Endometrial microvascular endothelial cells (primary cell): ENCODE data around the gene ZBTB20. TPM values are rescaled to one million over a fixed set of nuclear protein-coding genes. Genes with fewer than 3 reads are reported as not detected.

ENCODE experiments used
- in situ Hi-C: cut with HindIII; loops from 2 replicates; pipeline ENCODE4 v1.10.0; 2017; ENCODE audit warnings: low sequenced_read_pairs, low pct_unique_long_range_greater_than_20kb; ENCODE audit errors: inconsistent ontology term
- total RNA-seq: library from RNA; depleted of rRNA; stranded (reverse); fragments of >200 nt; gene quantifications from one replicate; pipeline ENCODE4 v1.2.3, GENCODE V29; 2015; ENCODE audit errors: inconsistent ontology term

The ZBTB20 gene
- total RNA-seq, 1 donor from 2014 or later = 6.2 TPM

DNA sequence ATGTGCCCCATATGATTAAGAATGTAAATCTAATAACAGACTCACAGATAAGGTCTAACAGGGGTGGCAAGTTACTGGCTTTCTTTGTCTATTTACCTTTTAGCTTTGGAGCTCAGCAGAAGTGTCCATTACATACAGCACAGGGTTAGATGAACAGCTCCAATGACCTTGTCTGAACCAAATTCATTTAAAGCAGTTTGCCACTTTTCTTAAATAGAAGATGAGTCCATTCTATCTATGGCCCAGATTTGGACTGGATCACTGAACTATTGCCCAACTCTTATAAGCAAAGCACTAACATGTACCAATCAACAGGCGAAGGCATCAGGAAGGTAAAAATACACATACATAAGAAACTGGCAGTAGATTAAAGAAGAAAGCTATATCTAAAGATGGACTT lies 638.9 kb downstream of the ZBTB20 start:
- in situ Hi-C loops = no loop called here

DNA sequence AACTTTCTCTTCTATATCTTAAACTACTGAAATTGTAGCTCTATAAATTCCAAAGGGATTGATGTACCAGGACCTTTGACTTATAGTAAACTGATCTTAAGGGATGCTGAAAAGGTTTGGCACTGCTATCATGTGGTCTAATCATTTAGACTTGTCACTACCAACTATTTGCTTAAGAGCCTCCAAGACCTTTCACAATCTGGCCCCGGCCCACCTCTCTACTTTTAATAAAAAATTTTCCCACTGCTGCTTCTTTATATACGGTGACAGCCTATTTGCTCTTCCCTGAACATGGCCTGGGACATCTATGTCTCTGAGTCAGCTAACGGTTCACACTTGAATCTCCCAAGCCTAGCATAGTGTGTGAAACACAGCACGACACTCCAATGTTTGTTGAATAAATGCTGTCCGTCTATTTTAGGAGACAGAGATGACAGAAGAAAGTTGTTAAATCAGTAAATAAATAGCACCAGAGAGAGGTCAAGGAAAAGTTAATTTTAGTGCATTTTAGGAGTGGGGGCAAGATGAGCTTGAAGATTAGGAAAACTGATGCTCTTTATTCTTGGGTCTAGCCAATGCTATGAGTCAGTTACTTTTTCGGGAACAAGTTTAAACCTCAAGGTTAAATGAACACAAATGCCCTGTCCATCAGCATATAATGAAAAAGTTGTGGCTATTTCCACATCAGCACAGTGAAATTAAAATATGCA lies 640.3 kb downstream of the ZBTB20 start:
- in situ Hi-C loops = no loop called here

DNA sequence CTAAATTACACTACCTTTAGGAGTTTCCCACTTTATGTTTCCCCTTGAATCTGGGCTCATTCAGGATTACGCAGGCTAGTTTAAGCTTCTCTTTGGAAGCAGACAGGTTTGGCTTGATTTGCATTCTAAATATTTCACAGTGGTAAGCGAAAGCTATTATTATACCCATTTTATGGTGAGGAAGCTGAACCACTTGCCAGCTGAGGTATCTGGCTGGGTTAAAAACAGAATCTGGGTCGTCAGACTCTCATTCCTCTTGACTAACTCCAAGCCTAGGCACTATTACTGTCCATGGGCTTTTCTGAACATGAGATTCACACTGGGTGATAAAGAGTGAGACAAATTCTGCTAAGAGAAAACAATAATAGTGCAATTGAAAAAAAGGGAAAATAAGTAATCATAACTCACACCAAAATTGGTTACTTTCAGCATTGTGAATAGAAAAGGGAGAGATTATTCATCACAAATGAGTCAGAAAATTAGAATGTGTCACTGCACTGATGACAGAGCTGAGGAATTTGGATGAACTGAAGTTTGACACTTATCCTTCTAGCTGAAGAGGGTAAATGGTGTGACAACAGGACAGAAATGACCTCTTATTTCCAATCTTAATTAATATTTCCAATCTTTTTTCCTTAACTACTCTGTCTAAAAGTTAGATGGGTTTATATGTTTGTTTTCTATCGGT lies 642.0 kb downstream of the ZBTB20 start:
- in situ Hi-C loops = no loop called here

DNA sequence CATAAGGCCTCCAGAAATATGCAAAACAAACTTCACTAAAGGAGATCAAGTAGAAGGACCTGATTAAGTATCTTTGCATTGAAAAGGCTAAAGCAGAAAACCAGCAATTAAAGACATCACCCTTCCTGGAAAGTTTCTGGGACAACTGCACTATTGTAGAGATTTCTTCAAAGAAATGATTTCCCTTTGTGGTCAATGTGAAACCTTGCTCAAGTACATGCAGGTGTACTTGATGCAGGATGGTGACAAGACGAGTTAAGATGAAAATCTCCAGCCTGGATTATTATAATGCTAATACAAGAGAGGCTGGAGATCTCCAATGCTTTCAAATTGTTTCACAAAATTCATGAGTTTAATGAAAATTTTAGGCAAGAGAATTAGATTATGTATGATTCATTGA lies 644.9 kb downstream of the ZBTB20 start:
- in situ Hi-C loops = no loop called here

DNA sequence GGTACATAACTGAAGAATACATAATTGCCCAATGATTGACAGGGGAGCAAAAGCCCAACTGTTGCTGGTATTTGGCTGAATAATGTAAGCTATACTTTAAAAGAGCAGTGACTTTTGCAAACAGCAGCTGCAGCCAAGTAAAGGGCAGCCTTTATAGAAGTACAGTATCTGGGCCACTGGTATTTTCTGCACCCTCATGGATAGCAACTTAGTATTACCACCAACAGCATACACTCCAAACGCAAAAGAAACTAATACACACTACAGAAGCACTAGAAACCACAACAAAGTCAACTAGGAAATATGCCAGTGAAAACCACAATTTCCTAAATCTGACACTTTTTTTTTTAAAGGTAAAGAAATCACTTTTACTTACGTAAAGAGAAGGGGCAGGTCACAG lies 647.1 kb downstream of the ZBTB20 start:
- in situ Hi-C loops = no loop called here

DNA sequence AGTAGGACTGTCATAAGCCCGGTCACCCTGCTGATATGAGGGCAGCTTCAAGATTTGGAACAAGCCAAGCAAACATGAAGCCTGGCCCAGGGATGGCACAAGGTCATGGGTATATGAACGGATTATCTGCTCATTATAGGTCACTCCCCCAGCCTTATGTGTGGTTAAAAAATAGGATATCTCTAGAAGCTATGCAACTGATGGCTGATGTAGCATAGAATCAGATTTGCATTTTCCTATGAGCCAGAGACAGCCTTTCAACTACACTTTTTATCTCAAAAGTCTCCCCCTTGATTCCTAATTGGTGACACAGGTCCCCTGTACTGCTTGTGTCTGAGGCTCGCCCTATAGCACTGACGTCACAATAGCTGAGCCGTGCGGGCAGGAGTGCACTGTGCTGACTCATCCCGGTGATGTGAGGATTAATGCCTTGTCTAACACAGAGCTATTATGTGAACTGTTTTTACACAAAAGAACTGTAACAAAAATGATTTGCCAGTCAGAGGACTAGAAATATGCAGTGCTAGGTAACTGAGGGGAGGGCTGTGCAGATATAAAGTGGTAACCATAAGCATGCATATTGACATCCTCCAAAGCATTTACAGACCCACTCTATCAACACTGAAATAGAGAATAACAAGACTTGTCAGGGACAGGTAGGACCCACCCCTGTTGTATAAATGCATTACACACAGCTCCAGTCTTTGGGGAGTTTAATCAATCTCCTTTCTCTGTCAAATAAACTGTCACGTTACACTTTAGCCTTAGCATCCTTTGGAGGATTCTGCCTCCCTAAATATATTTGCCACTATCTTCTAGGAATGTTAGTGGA lies 648.3 kb downstream of the ZBTB20 start:
- in situ Hi-C loops = no loop called here

DNA sequence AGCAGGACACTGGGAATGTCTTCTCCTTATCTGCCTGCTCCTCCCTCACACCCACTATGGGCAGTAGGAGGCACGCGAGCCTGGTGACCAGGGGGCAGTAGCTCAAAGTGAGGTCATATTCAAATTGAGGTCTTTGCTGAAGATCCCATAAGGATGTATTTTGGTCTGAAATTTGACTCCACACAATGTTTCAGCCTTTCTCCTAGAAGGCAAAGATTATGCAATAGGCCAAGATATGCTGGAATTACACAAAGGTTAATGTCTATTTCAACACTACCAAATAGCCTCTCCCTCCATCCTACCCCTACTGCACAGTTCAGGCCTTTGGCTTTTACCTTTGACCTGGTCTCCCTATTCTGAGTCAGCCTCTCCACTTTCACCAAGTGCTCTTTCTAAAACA lies 650.2 kb downstream of the ZBTB20 start:
- in situ Hi-C loops = no loop called here

DNA sequence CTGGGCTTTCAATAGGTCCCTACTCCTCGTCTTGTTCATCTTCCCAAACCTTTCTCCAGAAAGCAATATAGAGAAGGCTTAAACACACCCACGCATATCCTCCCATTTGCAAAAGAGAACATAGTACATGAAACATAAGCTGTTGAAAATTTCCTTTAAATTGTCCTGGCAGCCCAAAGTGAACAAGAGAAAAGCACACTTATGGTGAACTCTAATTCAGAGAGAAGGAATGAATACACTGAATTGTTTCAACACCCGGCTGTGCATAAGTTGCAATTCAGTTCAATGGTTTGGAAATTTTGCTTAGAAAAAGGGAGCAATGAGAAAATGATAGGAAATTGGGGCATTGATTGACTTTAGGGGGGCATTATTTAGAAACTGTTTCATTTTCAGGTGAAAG lies 650.6 kb downstream of the ZBTB20 start:
- in situ Hi-C loops = no loop called here

DNA sequence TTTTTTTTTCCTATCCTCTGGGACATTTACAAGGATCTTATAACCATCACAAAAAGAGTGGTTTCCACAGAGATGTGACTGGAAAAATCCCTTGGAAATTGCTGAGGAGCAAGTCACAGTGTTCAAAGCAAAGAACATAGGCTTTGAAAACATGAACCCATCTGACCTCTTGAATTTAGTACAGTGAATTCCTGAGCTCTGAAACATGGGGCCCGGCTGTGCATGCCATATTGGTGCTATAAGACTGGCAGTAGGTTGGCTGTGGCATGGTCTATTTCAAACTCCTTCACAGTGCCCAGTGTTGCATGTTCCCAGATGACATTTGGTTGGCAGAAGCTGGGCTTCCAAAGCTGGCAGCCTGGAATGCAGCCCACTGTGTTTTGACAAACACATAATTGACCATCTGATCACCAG lies 651.1 kb downstream of the ZBTB20 start:
- in situ Hi-C loops = no loop called here

DNA sequence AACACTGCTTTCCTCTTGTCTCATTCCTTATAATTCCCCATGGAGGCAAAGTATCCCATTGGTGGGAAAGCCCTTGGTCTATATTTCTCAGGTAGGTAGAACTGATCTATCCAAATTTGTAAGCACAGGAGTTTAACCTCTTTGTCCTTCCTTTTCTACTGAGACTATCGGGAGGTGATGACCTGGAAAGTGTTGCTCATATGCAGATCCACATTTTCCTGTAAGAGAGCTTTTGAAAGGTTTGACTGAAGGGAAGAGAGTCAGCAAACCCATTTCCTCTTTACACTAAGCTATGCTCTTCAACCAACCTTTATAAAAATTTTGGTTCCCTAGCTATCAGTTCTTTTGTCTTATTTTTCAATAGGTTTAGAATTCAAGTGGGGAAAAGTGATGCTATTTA lies 652.6 kb downstream of the ZBTB20 start:
- in situ Hi-C loops = no loop called here

DNA sequence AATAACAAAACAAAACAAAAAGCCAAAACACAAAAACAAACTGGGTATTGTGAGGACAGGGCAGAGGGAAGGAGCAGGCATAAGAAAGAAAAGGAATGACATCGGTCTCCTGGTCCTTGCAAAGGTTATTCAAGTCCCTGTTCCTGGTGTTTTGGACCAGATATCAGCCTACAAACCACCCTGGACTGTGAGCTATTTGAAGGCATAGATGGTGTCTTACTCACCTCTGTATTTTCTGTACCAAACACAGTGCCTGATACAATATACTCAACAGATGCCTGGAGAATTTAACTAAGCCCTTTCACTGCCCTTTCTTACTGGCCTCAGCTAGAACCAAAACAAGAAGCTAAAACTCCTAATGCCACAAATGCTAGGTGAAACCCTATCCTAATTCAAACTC lies 656.3 kb downstream of the ZBTB20 start:
- in situ Hi-C loops = no loop called here

DNA sequence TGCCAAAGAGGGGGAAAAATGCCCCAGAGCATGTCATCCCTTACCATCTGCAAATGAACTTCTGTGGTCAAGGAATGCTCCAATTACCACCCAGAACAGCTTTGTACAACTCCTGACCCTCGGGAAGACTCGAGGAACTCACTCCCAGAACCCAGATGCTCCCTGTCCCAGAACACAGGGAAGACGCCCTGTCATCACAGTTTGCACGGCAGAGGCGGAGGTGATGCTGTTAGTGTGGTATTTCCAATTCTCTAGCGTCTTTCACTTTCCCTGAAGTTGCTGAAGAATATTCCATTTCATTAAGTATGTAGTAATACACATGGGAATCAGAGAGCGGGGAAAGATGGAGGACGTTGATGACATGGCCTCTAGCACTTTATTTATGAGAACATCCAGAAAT lies 659.6 kb downstream of the ZBTB20 start:
- in situ Hi-C loops = no loop called here

DNA sequence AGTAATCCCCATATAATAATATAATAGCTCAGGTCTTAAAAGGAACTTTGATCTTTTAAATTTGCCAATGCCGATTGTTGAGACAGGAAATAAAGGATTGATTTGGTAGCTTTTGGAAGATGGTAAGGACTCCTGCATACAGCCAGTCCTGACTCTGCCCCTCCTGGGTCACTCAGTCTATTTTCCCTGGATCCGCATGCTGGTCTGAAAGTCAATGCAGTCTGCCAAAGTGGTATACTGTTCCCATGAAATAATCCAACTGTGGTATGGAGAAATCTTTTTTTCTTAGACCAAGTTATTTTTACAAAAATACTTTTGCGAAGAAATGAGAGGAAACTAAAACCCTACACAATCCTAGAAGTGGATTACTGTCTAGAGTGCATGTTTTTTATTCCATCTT lies 662.2 kb downstream of the ZBTB20 start:
- in situ Hi-C loops = no loop called here

DNA sequence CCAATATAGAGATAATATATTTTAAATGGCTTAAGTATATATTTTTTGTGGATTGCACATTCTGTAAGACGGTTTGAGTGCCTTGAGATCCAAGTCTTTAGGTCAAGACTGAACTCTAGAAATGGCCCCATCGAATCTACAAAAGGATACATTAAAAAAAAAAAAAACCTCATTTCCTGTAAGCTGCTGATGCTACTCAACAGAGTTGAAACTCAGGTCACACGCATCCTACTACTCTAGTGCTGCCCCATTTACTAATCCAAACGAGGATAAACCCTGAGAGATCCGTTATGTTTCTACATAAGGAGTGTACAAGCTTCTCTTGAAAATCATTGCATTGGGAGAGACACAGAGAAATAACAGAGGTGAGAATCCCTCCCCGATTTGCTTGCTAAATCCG lies 666.0 kb downstream of the ZBTB20 start:
- in situ Hi-C loops = no loop called here

DNA sequence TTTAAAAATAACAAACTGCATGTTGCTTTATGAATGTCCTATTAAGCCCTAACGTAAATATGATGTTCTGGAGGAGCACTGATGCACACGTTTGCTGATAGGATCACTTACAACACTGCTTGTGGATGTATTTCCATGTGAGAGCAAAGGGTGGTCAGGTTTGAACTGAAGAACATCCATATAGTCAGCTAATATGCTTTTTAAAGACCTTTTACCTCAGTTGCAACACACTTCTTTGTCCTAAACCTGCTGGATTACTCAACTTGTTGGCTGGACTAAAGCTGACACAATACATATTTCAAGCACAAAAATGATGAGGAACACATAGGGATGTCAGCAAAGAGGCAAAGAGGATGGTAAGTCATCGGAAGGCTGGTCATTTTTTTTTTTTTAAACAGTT lies 666.6 kb downstream of the ZBTB20 start:
- in situ Hi-C loops = no loop called here

DNA sequence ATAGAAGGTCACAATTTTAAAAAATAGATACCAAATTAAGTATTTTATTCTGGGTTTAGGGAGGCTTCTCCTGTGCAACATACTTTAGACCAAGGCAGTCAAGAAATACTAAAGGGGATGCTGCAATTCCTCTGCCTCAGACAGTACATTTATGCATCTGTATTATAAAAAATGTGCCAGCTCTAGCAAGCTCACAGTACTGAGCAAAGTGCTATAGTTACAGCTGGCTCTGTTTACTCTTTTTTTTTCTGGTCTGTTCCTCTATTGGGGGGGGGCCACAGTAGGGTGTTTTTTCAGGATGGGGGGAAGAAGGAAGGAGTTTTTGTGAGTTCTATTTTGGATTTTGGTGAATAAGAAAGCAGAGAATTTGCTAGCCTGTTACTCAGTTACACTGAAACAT lies 668.3 kb downstream of the ZBTB20 start:
- in situ Hi-C loops = no loop called here

DNA sequence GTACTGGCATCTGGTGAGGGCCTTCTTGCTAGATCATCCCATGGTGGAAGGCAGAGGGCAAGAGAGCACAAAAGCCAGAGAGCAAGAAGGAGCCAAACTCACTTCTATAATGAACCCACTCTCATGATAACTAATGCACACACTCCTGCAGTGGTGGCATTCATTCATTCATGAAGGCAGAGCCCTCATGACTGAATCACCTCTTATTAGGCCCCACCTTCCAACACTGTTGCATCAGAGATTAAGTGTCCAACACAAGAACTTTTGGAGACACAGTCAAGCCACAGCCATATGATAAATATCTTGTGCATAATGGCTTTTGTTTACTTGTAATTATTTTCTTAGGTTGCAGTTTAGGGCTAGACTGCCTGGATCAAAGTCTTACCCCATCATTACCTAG lies 670.6 kb downstream of the ZBTB20 start:
- in situ Hi-C loops = no loop called here

DNA sequence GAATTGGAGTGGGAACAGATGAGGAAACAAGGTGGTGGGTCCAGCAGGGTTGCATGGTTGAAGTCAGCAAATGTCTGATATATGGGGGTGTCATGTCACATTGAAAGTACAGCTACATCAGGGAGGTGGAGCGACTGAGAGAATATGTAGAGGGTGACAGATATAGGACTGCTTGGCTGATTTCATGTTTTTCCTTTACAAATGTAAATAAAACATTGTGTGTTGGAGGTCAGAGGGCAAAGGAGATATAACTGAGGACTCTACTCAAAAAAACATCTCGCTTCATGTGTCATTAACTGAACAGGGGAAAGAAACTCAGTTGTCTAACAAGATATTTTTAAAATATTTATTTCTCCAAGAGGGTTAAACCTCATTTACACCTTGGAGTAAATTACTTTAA lies 675.6 kb downstream of the ZBTB20 start:
- in situ Hi-C loops = no loop called here

DNA sequence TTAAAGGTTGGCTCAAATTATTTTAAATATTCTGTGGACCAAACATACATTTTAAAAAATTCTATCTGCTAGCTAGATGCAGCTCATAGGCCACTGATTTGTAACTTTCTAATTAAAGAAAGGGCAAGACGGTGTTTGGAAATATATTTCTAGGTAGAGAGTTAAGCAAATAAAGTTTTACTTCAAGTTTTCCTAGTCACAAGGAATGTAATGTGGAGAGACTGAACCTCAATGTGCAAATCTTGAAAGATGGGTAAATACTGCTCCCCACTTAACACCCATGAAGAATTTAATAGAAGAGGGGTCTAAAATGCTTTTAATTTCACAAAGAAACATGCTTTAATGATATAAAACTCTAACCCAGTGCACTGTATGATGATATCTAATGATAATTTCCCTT lies 678.0 kb downstream of the ZBTB20 start:
- in situ Hi-C loops = no loop called here

DNA sequence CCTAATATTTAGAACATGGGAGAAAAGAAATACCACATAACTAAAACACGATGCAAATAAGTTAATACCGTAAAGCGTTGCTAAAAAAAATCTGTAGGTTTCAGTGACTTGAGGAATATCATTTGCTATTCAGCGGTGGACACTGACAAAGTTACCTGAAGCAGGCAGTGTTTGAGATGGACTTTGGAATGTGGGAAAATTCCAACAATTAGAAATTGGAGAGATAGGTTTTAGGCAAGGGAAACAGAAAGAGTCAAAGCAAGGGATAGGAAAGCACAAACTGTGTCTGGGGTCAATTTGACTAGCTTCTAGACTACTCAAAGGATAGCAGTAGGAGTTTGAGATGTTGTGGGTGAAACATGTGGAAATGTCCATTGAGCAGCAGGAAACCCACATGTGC lies 680.3 kb downstream of the ZBTB20 start:
- in situ Hi-C loops = no loop called here
